Transverse colon (tissue), 4 donors: ENCODE results near the gene CD22. TPM values are rescaled to one million over a fixed set of nuclear protein-coding genes. Genes with fewer than 3 reads are reported as not detected.

Experiments used
- DNase-seq: peaks from one replicate; pipeline ENCODE4 v3.0.0-alpha.2; 2019
- H3K27ac ChIP-seq, 4 donors: fragments of 200-600 bp; sonication (generic); 2 replicates each; pipeline ENCODE4 v1.5.1; 2016 to 2018; ENCODE audit warnings: inconsistent platforms in 4 of 4
- H3K27me3 ChIP-seq: fragments of 200-600 bp; sonication (generic); 2 replicates; pipeline ENCODE4 v1.5.1; 2017; ENCODE audit warnings: inconsistent platforms
- H3K36me3 ChIP-seq, 4 donors: fragments of 200-600 bp; sonication (generic); 2 replicates each; pipeline ENCODE4 v1.5.1; 2017 to 2019; ENCODE audit warnings: inconsistent platforms in 4 of 4
- H3K4me1 ChIP-seq, 4 donors: fragments of 200-600 bp; sonication (generic); 2 replicates each; pipeline ENCODE4 v1.5.1; 2017 to 2020; ENCODE audit warnings: inconsistent platforms in 4 of 4
- H3K4me3 ChIP-seq, 4 donors: fragments of 200-600 bp; sonication (generic); 1 replicate in 1 of 4; 2 replicates in 3 of 4; pipeline versions ENCODE4 v1.5.1 to v1.6.1; 2017 to 2019; ENCODE audit warnings: inconsistent platforms in 4 of 4
- H3K9me3 ChIP-seq, 2 donors: fragments of 200-600 bp; sonication (generic); 2 replicates each; pipeline ENCODE4 v1.5.1; 2017 to 2019; ENCODE audit warnings: inconsistent platforms in 2 of 2
- EP300 ChIP-seq: sonication (generic); formaldehyde crosslinking; IDR thresholded peaks from one replicate; pipeline ENCODE4 v1.6.1; 2017; ENCODE audit warnings: antibody characterized with exemption, low read depth
- POLR2A ChIP-seq: fragments of 450-650 bp; IDR thresholded peaks from one replicate; pipeline ENCODE4 v1.6.1; 2016; ENCODE audit warnings: antibody characterized with exemption, mild to moderate bottlenecking, moderate library complexity
- POLR2AphosphoS5 ChIP-seq, 3 donors: sonication (generic); formaldehyde crosslinking; IDR thresholded peaks; one replicate each; pipeline ENCODE4 v1.6.1; 2016; ENCODE audit warnings: antibody characterized with exemption in 3 of 3
- WGBS, 2 donors: methylation state at CpG; one replicate each; pipeline ENCODE4 v1.1.5; 2018; ENCODE audit warnings: low coverage in 1 of 2; 5-methylcytosine and 5-hydroxymethylcytosine counted together
- in situ Hi-C, 4 donors: fragments of 200-750 bp; cut with MboI; loops; one replicate each; pipeline versions ENCODE4 v1.15.0 to v1.15.1; 2017; ENCODE audit warnings: low sequenced_read_pairs in 3 of 4, low pct_ligation_motif_present in 1 of 4, low pct_unique_long_range_greater_than_20kb in 1 of 4
- intact Hi-C: fragments of 100-400 bp; cut with DNase I; formaldehyde crosslinking; loops from one replicate; pipeline ENCODE4 v1.15.1; 2023; ENCODE audit warnings: low total_unique reads
- total RNA-seq, 4 donors: library from RNA; depleted of rRNA; stranded (reverse); fragments of >200 nt; gene quantifications; one replicate each; pipeline ENCODE4 v1.1.0, GENCODE V29; 2016
- TF ChIP-seq, protein P1 (sequence below), 5 experiments: fragments of 200-600 bp in 3 of 5; fragments of 450-650 bp in 2 of 5; sonication (generic) in 3 of 5; IDR thresholded peaks; 1 replicate in 2 of 5; 2 replicates in 3 of 5; pipeline ENCODE4 v1.5.1; 2016 to 2017; ENCODE audit warnings: antibody characterized with exemption in 5 of 5, inconsistent platforms in 3 of 5, mild to moderate bottlenecking in 2 of 5, moderate library complexity in 1 of 5

The CD22 gene
- total RNA-seq, 4 donors from 2014 or later = 4.4 to 27.7 (median 21.1) TPM; not detected in 1

DNA sequence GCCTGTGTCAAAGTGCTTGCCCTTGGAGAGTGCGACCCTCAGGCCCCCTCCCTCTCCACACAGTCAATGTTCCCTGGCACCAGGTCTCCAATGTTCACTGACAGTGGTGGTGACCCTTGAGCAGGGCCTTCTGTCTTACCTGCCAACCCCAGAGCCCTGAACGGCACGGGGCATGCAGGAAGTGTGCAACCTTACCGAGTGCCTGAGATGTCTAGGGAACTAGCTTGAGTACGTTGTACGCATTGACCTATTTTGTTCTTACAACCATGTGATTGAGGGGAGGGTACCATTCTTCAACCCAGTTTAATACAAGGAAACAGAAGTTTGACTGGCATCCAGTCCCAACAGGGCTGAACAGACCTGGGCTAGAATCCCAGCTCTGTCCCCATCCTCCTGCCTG, 23.8 kb upstream of the CD22 start:
- no peak for TF ChIP-seq EP300
- no peak for TF ChIP-seq POLR2AphosphoS5 (IDR thresholded peaks at IDR 0.05)
- TF ChIP-seq, protein P1, sequence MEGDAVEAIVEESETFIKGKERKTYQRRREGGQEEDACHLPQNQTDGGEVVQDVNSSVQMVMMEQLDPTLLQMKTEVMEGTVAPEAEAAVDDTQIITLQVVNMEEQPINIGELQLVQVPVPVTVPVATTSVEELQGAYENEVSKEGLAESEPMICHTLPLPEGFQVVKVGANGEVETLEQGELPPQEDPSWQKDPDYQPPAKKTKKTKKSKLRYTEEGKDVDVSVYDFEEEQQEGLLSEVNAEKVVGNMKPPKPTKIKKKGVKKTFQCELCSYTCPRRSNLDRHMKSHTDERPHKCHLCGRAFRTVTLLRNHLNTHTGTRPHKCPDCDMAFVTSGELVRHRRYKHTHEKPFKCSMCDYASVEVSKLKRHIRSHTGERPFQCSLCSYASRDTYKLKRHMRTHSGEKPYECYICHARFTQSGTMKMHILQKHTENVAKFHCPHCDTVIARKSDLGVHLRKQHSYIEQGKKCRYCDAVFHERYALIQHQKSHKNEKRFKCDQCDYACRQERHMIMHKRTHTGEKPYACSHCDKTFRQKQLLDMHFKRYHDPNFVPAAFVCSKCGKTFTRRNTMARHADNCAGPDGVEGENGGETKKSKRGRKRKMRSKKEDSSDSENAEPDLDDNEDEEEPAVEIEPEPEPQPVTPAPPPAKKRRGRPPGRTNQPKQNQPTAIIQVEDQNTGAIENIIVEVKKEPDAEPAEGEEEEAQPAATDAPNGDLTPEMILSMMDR (IDR thresholded peaks at IDR 0.05) = no peak
- TF ChIP-seq POLR2A = no peak

GRCh38 chr19:35306473-35307246, 22.3 kb upstream of the CD22 start:
- WGBS, 2 donors = 85% methylated on average over 20 of the region's 20 CpGs; no CpG with 5 or more reads in 1 of the 2 donors
- H3K27me3 ChIP-seq = no peaks in the 10 kb centered on the region
- in situ Hi-C loops = no loop called here
- no peaks in the 10 kb centered on the region for H3K36me3 ChIP-seq
- no peak overlapping the region for H3K4me3 ChIP-seq
- H3K9me3 ChIP-seq = no peaks in the 10 kb centered on the region
- H3K4me1 ChIP-seq = no peaks in the 10 kb centered on the region
- no peak overlapping the region for H3K27ac ChIP-seq
- intact Hi-C loops = no loop called here
- no peak for DNase-seq
- no peak for TF ChIP-seq POLR2AphosphoS5 (IDR thresholded peaks at IDR 0.05)
- TF ChIP-seq, protein P1 (IDR thresholded peaks at IDR 0.05) = no peak
- no peak for TF ChIP-seq POLR2A
- no peak for TF ChIP-seq EP300

More for the DNA sequence above, 23.8 kb upstream of the CD22 start:
- no peak for DNase-seq
- intact Hi-C loops (loop anchor here (1.0 kb wide), 1 partner anchor 24 kb away; no protein-coding TSS in a partner anchor), in situ Hi-C loops (no loop called here)
- Histone ChIP-seq H3K27ac (no peak overlapping the region), H3K27me3 (no peaks in the 10 kb centered on the region), H3K4me3 (no peak overlapping the region), H3K4me1 (no peaks in the 10 kb centered on the region), H3K9me3 (no peaks in the 10 kb centered on the region), H3K36me3 (no peaks in the 10 kb centered on the region)
- 90% methylated on average over 6 of the region's 6 CpGs; no CpG with 5 or more reads in 1 of the 2 donors for WGBS, 2 donors

GRCh38 chr19:35307931-35308330, 21.1 kb upstream of the CD22 start:
- Histone ChIP-seq H3K9me3 (no peaks in the 10 kb centered on the region), H3K36me3 (no peaks in the 10 kb centered on the region), H3K27me3 (no peaks in the 10 kb centered on the region), H3K4me1 (no peaks in the 10 kb centered on the region), H3K27ac (no peak overlapping the region), H3K4me3 (no peak overlapping the region)
- in situ Hi-C loops (no loop called here), intact Hi-C loops (no loop called here)
- WGBS, 2 donors = 67 to 71% methylated on average over 8 to 10 of the region's 10 CpGs
- no peak for DNase-seq
- TF ChIP-seq, protein P1 (IDR thresholded peaks at IDR 0.05) = no peak
- TF ChIP-seq POLR2AphosphoS5 (IDR thresholded peaks at IDR 0.05) (no peak), EP300 (no peak), POLR2A (no peak)

GRCh38 chr19:35308910-35309309, 20.1 kb upstream of the CD22 start:
- Histone ChIP-seq H3K27me3 (no peaks in the 10 kb centered on the region), H3K4me1 (no peaks in the 10 kb centered on the region), H3K36me3 (no peaks in the 10 kb centered on the region), H3K9me3 (no peaks in the 10 kb centered on the region), H3K27ac (no peak overlapping the region), H3K4me3 (no peak overlapping the region)
- intact Hi-C loops = no loop called here
- 82 to 84% methylated on average over 6 to 7 of the region's 7 CpGs for WGBS, 2 donors
- no peak for DNase-seq
- TF ChIP-seq POLR2A (no peak), EP300 (no peak), POLR2AphosphoS5 (IDR thresholded peaks at IDR 0.05) (no peak)
- TF ChIP-seq, protein P1 (IDR thresholded peaks at IDR 0.05) = no peak
- in situ Hi-C loops = no loop called here
